H1 (cell line): Measurements from ENCODE around the gene RAPGEF6. TPM values are rescaled to one million over a fixed set of nuclear protein-coding genes. Genes with fewer than 3 reads are reported as not detected.

Source experiments
- CTCF ChIA-PET: fragments of 300-600 bp; sonication (Branson Sonifier 250); formaldehyde crosslinking; loops from one replicate; lab custom pipeline; 2021; ENCODE audit not compliant: partially characterized antibody; lab: Charles Lee
- POLR2A ChIA-PET: fragments of 300-600 bp; sonication (Branson Sonifier 250); formaldehyde crosslinking; loops from one replicate; lab custom pipeline; 2021; ENCODE audit warnings: inconsistent platforms; ENCODE audit not compliant: partially characterized antibody; lab: Charles Lee
- DNase-seq, 2 experiments: peaks; one replicate each; pipeline versions ENCODE4 v3.0.0 to v3.0.0-alpha.2; 2010 to 2022; ENCODE audit warnings: low spot score in 2 of 2, low read depth in 1 of 2, mixed read lengths in 1 of 2
- FAIRE-seq: peaks from 2 replicates; lab custom pipeline; 2011; peaks lifted over from hg19 to GRCh38; lab: Jason Lieb, UNC
- H2AFZ ChIP-seq: 2 replicates; pipeline ENCODE4 v1.8.1; 2012; ENCODE audit warnings: low read length, inconsistent platforms
- H2AK5ac ChIP-seq: 2 replicates; pipeline ENCODE4 v1.6.1; 2013; ENCODE audit warnings: low read depth, low read length
- H2BK120ac ChIP-seq: replicated peaks from 2 replicates; pipeline ENCODE3; 2013; ENCODE audit warnings: low read depth, low read length, inconsistent platforms
- H2BK12ac ChIP-seq: 2 replicates; pipeline ENCODE4 v1.6.1; 2013; ENCODE audit warnings: low read depth, low read length
- H2BK15ac ChIP-seq: 2 replicates; pipeline ENCODE4 v1.6.1; 2013; ENCODE audit warnings: low read length
- H2BK20ac ChIP-seq: 2 replicates; pipeline ENCODE4 v1.6.1; 2013; ENCODE audit warnings: low read length
- H2BK5ac ChIP-seq: 2 replicates; pipeline ENCODE4 v1.6.1; 2013; ENCODE audit warnings: low read depth, low read length
- H3K14ac ChIP-seq: 2 replicates; pipeline ENCODE4 v1.6.1; 2013; ENCODE audit warnings: inconsistent platforms; ENCODE audit not compliant: insufficient read length
- H3K18ac ChIP-seq: 2 replicates; pipeline ENCODE4 v1.6.1; 2013; ENCODE audit warnings: low read length; ENCODE audit errors: extremely low read depth
- H3K23ac ChIP-seq: 2 replicates; pipeline ENCODE4 v1.6.1; 2013; ENCODE audit warnings: inconsistent platforms; ENCODE audit not compliant: insufficient read length
- H3K23me2 ChIP-seq: 2 replicates; pipeline ENCODE4 v1.6.1; 2013; ENCODE audit warnings: low read depth, low read length
- H3K27ac ChIP-seq: 2 replicates; pipeline ENCODE4 v1.6.1; 2011; ENCODE audit warnings: low read depth, low read length, inconsistent platforms
- H3K27me3 ChIP-seq, 4 experiments: replicated peaks in 1 of 4; 1 replicate in 1 of 4; 2 replicates in 3 of 4; pipeline versions ENCODE4 v1.6.1 to v1.8.1; 2011 to 2013; ENCODE audit warnings: low read length in 3 of 4, mild to moderate bottlenecking in 3 of 4, inconsistent platforms in 2 of 4, mixed read lengths in 2 of 4, moderate library complexity in 1 of 4; ENCODE audit not compliant: control insufficient read depth in 3 of 4, insufficient read depth in 3 of 4; ENCODE audit errors: extremely low read depth in 1 of 4
- H3K36me3 ChIP-seq, 4 experiments: 2 replicates each; pipeline versions ENCODE4 v1.6.1 to v1.8.1; 2011 to 2013; ENCODE audit warnings: mild to moderate bottlenecking in 4 of 4, low read length in 3 of 4, moderate library complexity in 2 of 4, control low read depth in 1 of 4, inconsistent platforms in 1 of 4; ENCODE audit not compliant: insufficient read depth in 4 of 4, control insufficient read depth in 2 of 4
- H3K4ac ChIP-seq: replicated peaks from 2 replicates; pipeline ENCODE3; 2013; ENCODE audit warnings: low read length, low read depth, mixed read lengths, inconsistent platforms; ENCODE audit not compliant: insufficient read length
- H3K4me1 ChIP-seq, 4 experiments: replicated peaks in 1 of 4; 1 replicate in 1 of 4; 2 replicates in 3 of 4; pipeline versions ENCODE4 v1.6.1 to v1.8.1; 2011 to 2013; ENCODE audit warnings: low read length in 3 of 4, inconsistent platforms in 2 of 4, mixed read lengths in 1 of 4; ENCODE audit not compliant: insufficient read depth in 4 of 4, control insufficient read depth in 3 of 4
- H3K4me2 ChIP-seq, 2 experiments: 2 replicates each; pipeline versions ENCODE4 v1.6.1 to v1.8.1; 2011 to 2013; ENCODE audit warnings: low read depth in 2 of 2, low read length in 2 of 2, control low read depth in 1 of 2, inconsistent platforms in 1 of 2, mild to moderate bottlenecking in 1 of 2; ENCODE audit not compliant: insufficient read depth in 1 of 2
- H3K4me3 ChIP-seq, 4 experiments: fragments of 200-600, 300-600 bp in 1 of 4; sonication (generic), shearing (Covaris generic), sonication (Bioruptor Twin) in 1 of 4; 2 replicates each; pipeline versions ENCODE4 v1.5.1 to v1.8.1; 2011 to 2016; ENCODE audit warnings: low read length in 4 of 4, low read depth in 3 of 4, control low read depth in 2 of 4, inconsistent platforms in 2 of 4, mild to moderate bottlenecking in 2 of 4, mixed read lengths in 1 of 4, moderate library complexity in 1 of 4; ENCODE audit not compliant: insufficient read depth in 2 of 4; ENCODE audit errors: extremely low read depth in 1 of 4
- H3K56ac ChIP-seq: replicated peaks from 2 replicates; pipeline ENCODE3; 2013; ENCODE audit warnings: low read depth, mild to moderate bottlenecking, mixed read lengths, low read length, inconsistent platforms; ENCODE audit not compliant: insufficient read length
- H3K79me1 ChIP-seq: 2 replicates; pipeline ENCODE4 v1.6.1; 2013; ENCODE audit warnings: low read depth, low read length, control low read depth
- H3K79me2 ChIP-seq, 2 experiments: 2 replicates each; pipeline versions ENCODE4 v1.6.1 to v1.8.1; 2012 to 2013; ENCODE audit warnings: low read length in 2 of 2, mild to moderate bottlenecking in 2 of 2, inconsistent platforms in 1 of 2; ENCODE audit not compliant: insufficient read depth in 2 of 2, control insufficient read depth in 1 of 2
- H3K9ac ChIP-seq, 4 experiments: replicated peaks in 1 of 4; 1 replicate in 1 of 4; 2 replicates in 3 of 4; pipeline versions ENCODE4 v1.6.1 to v1.8.1; 2011 to 2013; ENCODE audit warnings: low read depth in 3 of 4, low read length in 3 of 4, control low read depth in 2 of 4, mild to moderate bottlenecking in 2 of 4, moderate library complexity in 2 of 4, inconsistent platforms in 1 of 4; ENCODE audit errors: extremely low read depth in 1 of 4
- H3K9me3 ChIP-seq, 2 experiments: 2 replicates each; pipeline versions ENCODE4 v1.6.1 to v1.8.1; 2012 to 2013; ENCODE audit warnings: mild to moderate bottlenecking in 2 of 2, moderate library complexity in 2 of 2, control low read depth in 1 of 2, inconsistent platforms in 1 of 2, low read depth in 1 of 2, low read length in 1 of 2, mixed read lengths in 1 of 2; ENCODE audit not compliant: insufficient read depth in 2 of 2
- H4K20me1 ChIP-seq, 2 experiments: replicated peaks in 1 of 2; 2 replicates each; pipeline versions ENCODE3 to v1.8.1; 2011 to 2013; ENCODE audit warnings: inconsistent platforms in 2 of 2, low read length in 2 of 2, mild to moderate bottlenecking in 1 of 2; ENCODE audit not compliant: insufficient read depth in 2 of 2, control insufficient read depth in 1 of 2
- H4K5ac ChIP-seq: 2 replicates; pipeline ENCODE4 v1.6.1; 2013; ENCODE audit warnings: low read length, low read depth, mixed read lengths, inconsistent platforms; ENCODE audit not compliant: insufficient read length
- H4K8ac ChIP-seq: 2 replicates; pipeline ENCODE4 v1.8.0; 2013; ENCODE audit warnings: mild to moderate bottlenecking, moderate library complexity, low read length, inconsistent platforms; ENCODE audit not compliant: insufficient read depth; ENCODE audit errors: extremely low read depth
- H4K91ac ChIP-seq: replicated peaks from 2 replicates; pipeline ENCODE3; 2013; ENCODE audit warnings: low read length, mixed read lengths, inconsistent platforms; ENCODE audit not compliant: insufficient read length
- CBX8 ChIP-seq: fragments of 300-800, 300-1000 bp; sonication (generic); IDR thresholded peaks from 2 replicates; pipeline ENCODE4 v1.7.1; 2016; ENCODE audit warnings: low read depth, low read length, borderline replicate concordance
- RAD21 ChIP-seq, 2 experiments: IDR thresholded peaks in 1 of 2; conservative IDR thresholded peaks in 1 of 2; 2 replicates each; pipeline ENCODE4 v1.6.1; 2011; ENCODE audit warnings: low read depth in 2 of 2, low read length in 2 of 2, improper control_type of control experiment in 1 of 2, inconsistent platforms in 1 of 2, mild to moderate bottlenecking in 1 of 2, moderate library complexity in 1 of 2
- WGBS, 2 experiments: shearing (Covaris generic) in 1 of 2; methylation state at CpG; one replicate each; pipeline versions ENCODE4 v1.1.6 to v1.1.7; 2013 to 2015; ENCODE audit warnings: low lambda C conversion rate in 2 of 2, mixed read lengths in 2 of 2, inconsistent platforms in 1 of 2, low coverage in 1 of 2, missing lambda C conversion rate in 1 of 2; ENCODE audit not compliant: insufficient replicate concordance in 2 of 2, insufficient coverage in 1 of 2, insufficient read length in 1 of 2; ENCODE audit errors: extremely low coverage in 1 of 2, missing lambda C conversion rate in 1 of 2; 5-methylcytosine and 5-hydroxymethylcytosine counted together
- polyA plus RNA-seq, 7 experiments: library from polyadenylated mRNA; depleted of rRNA in 3 of 7; stranded (reverse) in 5 of 7; unstranded in 2 of 7; fragments of >200 nt in 5 of 7; fragments of 200-250 nt in 2 of 7; gene quantifications; 1 replicate in 5 of 7; 2 replicates in 1 of 7; 4 replicates in 1 of 7; pipeline versions ENCODE4 v1.2.1 to v1.2.3, GENCODE V29; 2011 to 2013; ENCODE audit warnings: missing spikeins in 2 of 7, mixed read lengths in 2 of 7
- total RNA-seq: library from RNA; stranded (reverse); fragmentation: NEBNext Ultra II Directional; extraction: Animal tissue kit (Norgen Biotek cat#: 25700); gene quantifications from 2 replicates; pipeline ENCODE4 v1.2.1, GENCODE V29; 2021

RAPGEF6 gene
- total and polyA plus RNA-seq, 2 of the 8 experiments (the other 6 are each of a cell fraction or from before 2014, with no cell fraction given): 4.8 to 20.0 TPM

- H2AFZ ChIP-seq: no peak overlapping the region
- no peak overlapping the region for H2BK120ac ChIP-seq
- H2BK12ac ChIP-seq: no peak overlapping the region
- FAIRE-seq (no peak), DNase-seq (no peak)
- no peaks in the 10 kb centered on the region for H4K20me1 ChIP-seq
- H4K5ac ChIP-seq: no peak overlapping the region
- H3K9me3 ChIP-seq: peaks cover 0 to 2% of the 10 kb centered on the region in 2 experiments; a peak in 1 of 4 replicates
- no peaks in the 10 kb centered on the region for H3K23me2 ChIP-seq
- no peak overlapping the region for H2BK20ac ChIP-seq
- no peak overlapping the region for H4K91ac ChIP-seq
- no peaks in the 10 kb centered on the region for H3K79me1 ChIP-seq
- H3K4me2 ChIP-seq: no peak overlapping the region
- no peak overlapping the region for H3K56ac ChIP-seq
- ChIA-PET CTCF (interaction anchor here (0.8 kb wide), 1 partner anchor 8 kb away, joined by 3 read pairs; no protein-coding TSS in a partner anchor), POLR2A (no interaction called here)
- H2BK5ac ChIP-seq: no peak overlapping the region
- H2BK15ac ChIP-seq: no peak overlapping the region
- no peak overlapping the region for H3K4me3 ChIP-seq
- no peaks in the 10 kb centered on the region for H3K4me1 ChIP-seq
- peaks cover 2 to 13% (median 7%) of the 10 kb centered on the region in 4 experiments; a peak in 5 of 8 replicates for H3K36me3 ChIP-seq
- WGBS, 2 experiments: 87% methylated on average over 1 of the region's 1 CpG; no CpG with 5 or more reads in 1 of the 2 experiments
- H3K14ac ChIP-seq: no peak overlapping the region
- no peak overlapping the region for H3K27ac ChIP-seq
- no peak overlapping the region for H3K18ac ChIP-seq
- H3K4ac ChIP-seq: no peak overlapping the region
- no peak overlapping the region for H4K8ac ChIP-seq
- no peaks in the 10 kb centered on the region for H3K79me2 ChIP-seq
- no peak overlapping the region for H2AK5ac ChIP-seq
- no peak overlapping the region for H3K9ac ChIP-seq
- TF ChIP-seq CBX8 (no peak), RAD21 (IDR thresholded peaks at IDR 0.05 in 1 of 2, conservative IDR thresholded peaks at IDR 0.05 in 1 of 2; ENCODE audit: low read depth in 2 of 2, low read length in 2 of 2) (no peak)
- no peaks in the 10 kb centered on the region for H3K27me3 ChIP-seq
- H3K23ac ChIP-seq: no peak overlapping the region
Measured at GRCh38 chr5:131460133-131460532, 174.9 kb downstream of the RAPGEF6 start.
